GM06990 (cell line): Measurements from ENCODE around the gene SLC2A4.

Source experiments
- DNase-seq: peaks from one replicate; pipeline ENCODE4 v3.0.0-alpha.2; 2011; ENCODE audit not compliant: insufficient read length; ENCODE audit errors: extremely low read depth
- H3K27me3 ChIP-seq: replicated peaks from 2 replicates; pipeline ENCODE4 v1.6.0; 2011; ENCODE audit warnings: low read length; ENCODE audit not compliant: control insufficient read depth, insufficient read depth
- H3K36me3 ChIP-seq: 2 replicates; pipeline ENCODE4 v1.5.1; 2011; ENCODE audit warnings: low read length; ENCODE audit not compliant: control insufficient read depth, insufficient read depth
- H3K4me3 ChIP-seq: replicated peaks from 2 replicates; pipeline ENCODE4 v1.5.1; 2011; ENCODE audit warnings: low read depth, mild to moderate bottlenecking, control low read depth, low read length
- CTCF ChIP-seq: IDR thresholded peaks from 2 replicates; pipeline ENCODE4 v1.5.1; 2011; ENCODE audit warnings: low read length, control low read depth, mild to moderate bottlenecking, inconsistent platforms; ENCODE audit not compliant: insufficient read depth, poor library complexity, severe bottlenecking

Gene SLC2A4

DNA sequence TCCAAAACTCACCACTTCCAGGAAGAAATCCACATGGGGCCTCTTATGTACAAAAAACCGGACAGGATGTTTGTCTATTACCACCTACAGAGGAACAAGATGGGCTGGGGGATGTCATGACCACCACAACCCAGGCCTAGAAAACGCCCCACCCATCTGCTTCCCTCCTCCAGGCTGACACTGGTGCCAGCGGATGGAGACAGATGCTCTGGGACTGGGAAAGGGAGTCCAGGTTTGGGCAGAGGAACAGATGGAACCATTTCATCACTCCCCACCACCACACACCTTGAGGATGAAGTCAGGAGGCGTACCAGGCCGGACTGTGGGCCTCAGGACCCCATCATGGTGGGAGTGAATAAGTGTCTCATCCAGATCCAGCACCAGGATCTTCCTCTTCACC is 34.7 kb upstream of the SLC2A4 start:
- no peak for TF ChIP-seq CTCF
- H3K4me3 ChIP-seq: no peak overlapping the region
- no peak for DNase-seq
- no peaks in the 10 kb centered on the region for H3K27me3 ChIP-seq
- H3K36me3 ChIP-seq: peaks cover 7% of the 10 kb centered on the region

DNA sequence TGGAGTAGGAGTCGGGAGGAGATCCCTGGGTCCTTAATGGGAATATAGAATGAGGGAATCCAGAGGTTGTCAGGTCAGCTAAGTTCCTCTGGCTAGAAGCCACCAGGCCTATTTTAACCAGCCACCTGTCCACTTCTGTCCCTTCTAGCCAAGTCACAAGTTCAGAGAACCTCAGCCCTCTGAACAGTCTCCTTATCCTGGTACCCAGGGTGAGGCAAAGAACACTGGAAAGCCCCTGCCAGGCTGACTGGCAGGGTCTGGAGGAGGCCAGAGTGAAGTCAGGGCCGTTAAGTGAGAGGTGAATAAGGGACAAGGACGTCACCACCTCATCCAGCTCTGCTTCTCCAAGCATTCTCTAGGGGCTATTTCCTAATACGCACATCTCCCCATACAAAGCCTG is 32.7 kb upstream of the SLC2A4 start:
- H3K4me3 ChIP-seq: peak overlapping the region; percentile 92
- no peak for TF ChIP-seq CTCF
- peaks cover 5% of the 10 kb centered on the region; the same call in 1 of the 2 replicates for H3K36me3 ChIP-seq
- DNase-seq: no peak
- H3K27me3 ChIP-seq: no peaks in the 10 kb centered on the region

- no peaks in the 10 kb centered on the region for H3K27me3 ChIP-seq
- H3K36me3 ChIP-seq: peaks cover 5% of the 10 kb centered on the region; the same call in 1 of the 2 replicates
- TF ChIP-seq CTCF: no peak
- peak overlapping the region; percentile 92 for H3K4me3 ChIP-seq
- DNase-seq: no peak
Observed at GRCh38 chr17:7249214-7249613, 32.3 kb upstream of the SLC2A4 start.

DNA sequence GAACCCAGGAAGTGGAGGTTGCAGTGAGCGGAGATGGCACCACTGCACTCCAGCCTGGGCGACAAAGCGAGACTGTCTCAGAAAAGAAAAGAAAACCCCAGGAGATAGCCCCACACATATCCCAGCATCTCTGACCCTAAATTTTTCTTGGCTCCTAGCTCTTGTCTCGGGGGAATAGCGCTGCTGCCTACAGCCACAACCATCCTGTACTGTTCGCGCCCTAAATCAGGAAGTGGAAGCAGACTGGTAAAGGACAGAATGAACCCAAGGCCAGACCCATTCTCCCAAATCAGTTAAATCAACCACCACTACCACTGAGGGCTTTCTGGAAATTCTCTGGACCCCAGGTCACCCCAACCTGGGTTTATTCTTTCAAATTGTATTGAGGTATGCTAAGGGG is 31.7 kb upstream of the SLC2A4 start:
- TF ChIP-seq CTCF: no peak
- Histone ChIP-seq H3K4me3 (peak overlapping the region; percentile 92), H3K36me3 (peaks cover 9% of the 10 kb centered on the region), H3K27me3 (no peaks in the 10 kb centered on the region)
- DNase-seq: no peak

DNA sequence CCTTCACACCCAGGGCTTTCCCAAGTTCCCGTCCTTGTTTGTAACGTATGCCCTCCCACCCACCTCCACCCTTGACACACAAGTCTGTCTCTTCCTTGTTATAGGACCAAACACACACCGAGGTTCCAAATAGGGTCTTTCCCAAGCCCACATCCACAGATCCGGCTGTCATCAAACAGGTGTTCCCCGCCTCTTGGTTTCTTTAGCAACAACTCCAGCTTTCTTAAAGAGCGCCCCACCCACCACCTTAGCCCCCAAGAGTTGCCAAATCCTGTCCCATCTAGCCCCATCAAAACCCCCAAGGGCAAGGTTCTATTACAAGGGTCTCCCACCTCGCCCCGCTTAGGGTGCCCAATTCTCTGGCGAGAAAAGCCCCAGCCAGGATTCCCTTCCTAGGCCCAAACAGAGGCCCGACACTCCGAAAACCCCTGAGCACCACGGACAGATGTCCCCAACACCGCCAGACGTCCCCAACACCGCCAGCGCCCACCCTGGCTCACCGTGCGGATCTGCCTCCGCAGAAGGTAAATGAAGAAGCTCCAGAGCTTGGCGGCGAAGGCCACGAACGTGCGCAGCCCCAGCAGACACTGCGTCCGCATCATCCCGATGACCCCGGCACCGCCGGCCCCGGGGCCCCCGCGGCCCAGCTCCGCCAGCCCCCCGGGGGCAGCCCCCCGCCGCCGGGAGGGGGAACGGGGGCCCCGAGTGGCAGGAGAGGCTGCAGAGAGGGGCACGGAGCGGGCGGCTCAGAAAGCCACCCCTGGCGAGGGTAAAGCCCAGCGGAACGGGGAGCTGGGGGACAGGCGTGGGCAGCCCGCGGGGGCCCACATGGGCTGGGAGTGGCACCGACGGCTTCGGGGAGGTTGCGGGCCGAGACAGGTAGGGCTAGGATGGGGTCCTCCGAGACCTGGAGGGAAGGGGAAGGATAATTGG is 30.6 kb upstream of the SLC2A4 start:
- Histone ChIP-seq H3K36me3 (peaks cover 10% of the 10 kb centered on the region), H3K27me3 (no peaks in the 10 kb centered on the region), H3K4me3 (peak overlapping the region; percentile 92)
- no peak for TF ChIP-seq CTCF
- no peak for DNase-seq
